ENCODE measurements around the gene AKNA. TPM values are rescaled to one million over a fixed set of nuclear protein-coding genes. Genes with fewer than 3 reads are reported as not detected.

AKNA gene
- total and polyA plus RNA-seq, 4 donors, result 29.5 to 79.5 (median 48.6) TPM

DNA sequence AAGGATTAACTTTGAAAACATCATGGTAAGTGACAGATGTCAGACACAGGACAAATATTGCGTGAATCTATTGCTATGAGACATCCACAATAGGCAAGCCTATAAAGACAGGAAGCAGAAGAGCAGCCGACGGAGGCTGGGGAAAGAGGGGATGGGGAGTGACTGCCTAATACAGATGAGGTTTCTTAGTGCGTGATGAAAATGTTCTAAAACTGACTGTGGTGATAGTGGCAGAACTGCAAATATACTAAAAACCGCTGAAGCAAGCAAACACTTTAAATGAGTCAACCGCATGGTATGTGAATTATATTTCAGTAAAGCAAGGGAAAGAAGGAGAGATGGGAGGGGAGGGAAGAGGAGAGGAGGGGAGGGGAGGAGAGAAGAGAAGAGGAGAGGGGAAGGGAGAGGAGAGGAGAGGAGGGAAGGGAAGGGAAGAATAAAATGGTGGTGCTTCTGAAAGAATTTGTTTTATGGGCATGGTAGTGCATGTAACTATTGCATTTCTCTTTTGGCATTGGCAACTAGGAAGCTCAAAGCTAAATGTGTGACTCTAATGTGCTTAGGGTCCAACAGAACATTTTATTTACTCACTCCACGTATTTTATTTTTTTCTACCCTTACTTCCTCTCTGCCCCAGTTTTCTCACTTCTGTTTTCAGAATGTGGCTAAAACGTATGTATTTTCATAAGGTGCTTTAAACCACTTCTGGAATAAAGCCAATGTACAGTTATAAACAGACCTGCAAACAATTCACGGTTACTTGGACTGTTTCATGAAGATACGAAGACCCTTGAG lies 21.3 kb downstream of the AKNA start:
- 20 to 25% methylated on average over 10 of the region's 10 CpGs for WGBS, 2 donors
- Histone ChIP-seq H3K9me3 (ENCODE audit: control insufficient read depth in 4 of 4, insufficient read depth in 3 of 4, low read length in 3 of 4) (no peaks in the 10 kb centered on the region), H3K36me3 (ENCODE audit: control insufficient read depth in 4 of 4, insufficient read depth in 4 of 4, low read length in 4 of 4) (peaks cover 0 to 49% (median 44%) of the 10 kb centered on the region in 4 donors), H3K27ac (ENCODE audit: low read depth in 1 of 2, low read length in 1 of 2) (no peak overlapping the region), H3K9ac (ENCODE audit: insufficient read depth in 1 of 2, low read length in 2 of 2) (no peak overlapping the region), H3K4me3 (no peak overlapping the region), H3K27me3 (ENCODE audit: control insufficient read depth in 3 of 3, insufficient read depth in 3 of 3, low read length in 2 of 3) (no peaks in the 10 kb centered on the region), H3K4me1 (ENCODE audit: control insufficient read depth in 5 of 5, insufficient read depth in 5 of 5, low read length in 5 of 5) (peaks cover 0 to 14% (median 5%) of the 10 kb centered on the region in 5 donors)
- TF ChIP-seq, protein P1, sequence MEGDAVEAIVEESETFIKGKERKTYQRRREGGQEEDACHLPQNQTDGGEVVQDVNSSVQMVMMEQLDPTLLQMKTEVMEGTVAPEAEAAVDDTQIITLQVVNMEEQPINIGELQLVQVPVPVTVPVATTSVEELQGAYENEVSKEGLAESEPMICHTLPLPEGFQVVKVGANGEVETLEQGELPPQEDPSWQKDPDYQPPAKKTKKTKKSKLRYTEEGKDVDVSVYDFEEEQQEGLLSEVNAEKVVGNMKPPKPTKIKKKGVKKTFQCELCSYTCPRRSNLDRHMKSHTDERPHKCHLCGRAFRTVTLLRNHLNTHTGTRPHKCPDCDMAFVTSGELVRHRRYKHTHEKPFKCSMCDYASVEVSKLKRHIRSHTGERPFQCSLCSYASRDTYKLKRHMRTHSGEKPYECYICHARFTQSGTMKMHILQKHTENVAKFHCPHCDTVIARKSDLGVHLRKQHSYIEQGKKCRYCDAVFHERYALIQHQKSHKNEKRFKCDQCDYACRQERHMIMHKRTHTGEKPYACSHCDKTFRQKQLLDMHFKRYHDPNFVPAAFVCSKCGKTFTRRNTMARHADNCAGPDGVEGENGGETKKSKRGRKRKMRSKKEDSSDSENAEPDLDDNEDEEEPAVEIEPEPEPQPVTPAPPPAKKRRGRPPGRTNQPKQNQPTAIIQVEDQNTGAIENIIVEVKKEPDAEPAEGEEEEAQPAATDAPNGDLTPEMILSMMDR (IDR thresholded peaks at IDR 0.05; ENCODE audit: control extremely low read depth, extremely low read depth), result no peak
- ATAC-seq (ENCODE audit: insufficient read depth, low FRiP score) (peak; percentile 43), DNase-seq (peak in 2 of 3 donors; percentile 51 to 69)

DNA sequence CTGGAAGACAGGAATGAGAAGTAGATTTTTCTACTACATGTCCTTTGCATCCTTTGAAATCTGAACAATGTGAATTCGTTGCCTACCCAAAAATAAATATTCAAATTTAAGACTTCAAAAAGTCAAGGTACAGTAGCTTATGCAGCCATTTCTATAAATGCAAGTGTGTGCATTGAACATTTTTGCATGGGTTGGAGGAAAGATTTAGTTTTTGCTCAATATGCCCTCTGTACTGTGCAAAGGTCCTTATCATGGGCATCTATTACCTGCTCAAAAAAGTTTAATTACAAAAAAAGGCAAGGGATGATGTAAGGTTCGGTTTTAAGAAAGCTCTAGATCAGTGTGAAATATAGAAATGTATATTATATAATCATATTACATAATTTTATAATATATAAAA lies 22.6 kb downstream of the AKNA start:
- H3K9me3 ChIP-seq (ENCODE audit: control insufficient read depth in 4 of 4, insufficient read depth in 3 of 4, low read length in 3 of 4), result no peaks in the 10 kb centered on the region
- no peak overlapping the region for H3K9ac ChIP-seq (ENCODE audit: insufficient read depth in 1 of 2, low read length in 2 of 2)
- peaks cover 0 to 10% (median 5%) of the 10 kb centered on the region in 5 donors for H3K4me1 ChIP-seq (ENCODE audit: control insufficient read depth in 5 of 5, insufficient read depth in 5 of 5, low read length in 5 of 5)
- H3K36me3 ChIP-seq (ENCODE audit: control insufficient read depth in 4 of 4, insufficient read depth in 4 of 4, low read length in 4 of 4), result peaks cover 0 to 59% (median 52%) of the 10 kb centered on the region in 4 donors
- H3K4me3 ChIP-seq, result no peak overlapping the region
- ATAC-seq (ENCODE audit: insufficient read depth, low FRiP score), result no peak
- WGBS, 2 donors, result 78 to 88% methylated on average over 2 of the region's 2 CpGs
- H3K27me3 ChIP-seq (ENCODE audit: control insufficient read depth in 3 of 3, insufficient read depth in 3 of 3, low read length in 2 of 3), result no peaks in the 10 kb centered on the region
- H3K27ac ChIP-seq (ENCODE audit: low read depth in 1 of 2, low read length in 1 of 2), result no peak overlapping the region
- DNase-seq, result no peak
- TF ChIP-seq, protein P1 (IDR thresholded peaks at IDR 0.05; ENCODE audit: control extremely low read depth, extremely low read depth), result no peak

DNA sequence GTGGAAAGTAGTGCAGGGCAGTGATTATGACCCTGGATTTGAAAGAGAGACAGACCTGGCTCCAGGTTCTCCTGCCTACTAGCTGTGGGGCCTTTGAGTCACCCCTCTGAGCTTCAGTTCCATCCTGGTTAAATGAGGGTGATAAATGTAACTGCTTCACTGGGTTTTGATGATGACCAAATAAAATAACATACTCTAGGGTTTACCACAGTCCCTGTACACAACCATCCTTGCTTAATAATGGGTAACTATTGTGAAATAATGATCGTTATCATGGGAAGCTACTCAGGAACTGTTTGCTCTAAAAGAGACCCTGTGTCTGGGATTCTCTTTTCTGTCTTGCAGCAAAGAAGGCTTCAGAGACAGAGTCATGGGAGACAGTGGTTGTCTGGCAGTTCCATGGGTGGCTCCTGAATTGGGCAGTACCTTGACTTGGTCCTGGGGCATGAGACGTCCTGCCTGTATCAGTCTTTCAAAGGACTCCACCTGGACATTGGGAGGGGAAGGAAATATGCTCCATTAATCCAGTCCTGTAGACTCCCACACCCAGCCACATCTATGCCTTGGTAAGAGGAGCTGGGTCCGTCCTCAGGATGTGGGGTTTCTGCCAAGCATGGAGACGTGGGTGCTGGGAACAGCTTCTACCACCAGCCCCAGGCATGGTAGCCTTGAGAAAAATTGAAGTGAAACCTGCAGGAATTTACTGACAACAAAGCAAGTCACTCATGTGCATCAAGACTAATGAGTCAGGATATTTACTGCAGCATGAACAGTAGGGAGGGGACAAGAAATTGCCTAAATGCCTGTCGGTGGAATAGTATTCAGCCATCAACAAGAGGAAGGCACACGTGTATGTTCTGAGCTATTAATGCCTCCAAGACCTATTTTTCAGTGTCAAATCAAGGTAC lies 23.4 kb downstream of the AKNA start:
- Histone ChIP-seq H3K27me3 (ENCODE audit: control insufficient read depth in 3 of 3, insufficient read depth in 3 of 3, low read length in 2 of 3) (no peaks in the 10 kb centered on the region), H3K4me1 (ENCODE audit: control insufficient read depth in 5 of 5, insufficient read depth in 5 of 5, low read length in 5 of 5) (peaks cover 0 to 8% (median 5%) of the 10 kb centered on the region in 5 donors), H3K9ac (ENCODE audit: insufficient read depth in 1 of 2, low read length in 2 of 2) (no peak overlapping the region), H3K27ac (ENCODE audit: low read depth in 1 of 2, low read length in 1 of 2) (peak overlapping the region in 1 of 2 donors; percentile 69), H3K36me3 (ENCODE audit: control insufficient read depth in 4 of 4, insufficient read depth in 4 of 4, low read length in 4 of 4) (peaks cover 2 to 62% (median 58%) of the 10 kb centered on the region in 4 donors), H3K4me3 (no peak overlapping the region), H3K9me3 (ENCODE audit: control insufficient read depth in 4 of 4, insufficient read depth in 3 of 4, low read length in 3 of 4) (no peaks in the 10 kb centered on the region)
- DNase-seq (peak in 1 of 3 donors; percentile 31), ATAC-seq (ENCODE audit: insufficient read depth, low FRiP score) (no peak)
- TF ChIP-seq, protein P1 (IDR thresholded peaks at IDR 0.05; ENCODE audit: control extremely low read depth, extremely low read depth), result no peak
- WGBS, 2 donors, result 36 to 50% methylated on average over 6 of the region's 6 CpGs

Measured in lung (tissue), 12 donors.